SK-N-SH treated with all-trans-retinoic acid at 6 μM for 48 hours (cell line): ENCODE results near the gene ITGA3.

Source experiments
- CSDC2 ChIP-seq: fragments of 250-450 bp; sonication (Bioruptor Pico); IDR thresholded peaks from 2 replicates; pipeline ENCODE4 v1.5.0; 2020; ENCODE audit warnings: mild to moderate bottlenecking, moderate library complexity
- OSR1 ChIP-seq: fragments of 250-450 bp; sonication (Bioruptor Pico); IDR thresholded peaks from 2 replicates; pipeline ENCODE4 v1.8.0; 2022; ENCODE audit warnings: moderate library complexity, mild to moderate bottlenecking, inconsistent platforms
- PATZ1 ChIP-seq: fragments of 250-450 bp; sonication (Bioruptor Pico); IDR thresholded peaks from 2 replicates; pipeline ENCODE4 v1.8.0; 2020; ENCODE audit warnings: mild to moderate bottlenecking, moderate library complexity, borderline replicate concordance
- RARB ChIP-seq: fragments of 250-450 bp; sonication (Bioruptor Pico); IDR thresholded peaks from 2 replicates; pipeline ENCODE4 v1.8.0; 2021; ENCODE audit warnings: mild to moderate bottlenecking, moderate library complexity
- ZNF565 ChIP-seq: fragments of 450-650 bp; formaldehyde crosslinking; conservative IDR thresholded peaks from 2 replicates; pipeline ENCODE4 v1.5.0; 2020; ENCODE audit warnings: low read depth, mild to moderate bottlenecking, moderate library complexity

GRCh38 chr17:50057521-50057991, 1.6 kb downstream of the ITGA3 start:
- no peak for TF ChIP-seq RARB
- no peak for TF ChIP-seq ZNF565 (CRISPR knock-in tag)
- TF ChIP-seq OSR1 (CRISPR knock-in tag) = no peak
- no peak for TF ChIP-seq CSDC2 (CRISPR knock-in tag)
- no peak for TF ChIP-seq PATZ1
